GM23338 (cell line): ENCODE measurements around the gene ARL2. TPM values are rescaled to one million over a fixed set of nuclear protein-coding genes. Genes with fewer than 3 reads are reported as not detected.

Experiments used
- ATAC-seq: fragments of 200-7000 bp; cut with Tn5 transposase; 3 replicates; pipeline ENCODE4 v1.9.1; 2020
- DNase-seq: peaks from one replicate; pipeline ENCODE4 v3.0.0-alpha.2; 2015; ENCODE audit warnings: low spot score
- H2AFZ ChIP-seq: fragments of 200-600 bp; sonication (generic); 2 replicates; pipeline ENCODE4 v1.8.0; 2016; ENCODE audit warnings: antibody characterized with exemption, mild to moderate bottlenecking, moderate library complexity
- H3F3A ChIP-seq: fragments of 200-600 bp; sonication (generic); replicated peaks from 2 replicates; pipeline ENCODE4 v1.8.0; 2017; ENCODE audit warnings: antibody characterized with exemption, mixed run types, low read depth
- H3K27ac ChIP-seq: fragments of 200-600 bp; sonication (generic); 2 replicates; pipeline ENCODE4 v1.6.1; 2016; ENCODE audit warnings: low read depth
- H3K27me3 ChIP-seq: fragments of 200-600 bp; sonication (generic); 2 replicates; pipeline ENCODE4 v1.8.0; 2016; ENCODE audit warnings: mild to moderate bottlenecking, mixed run types, moderate library complexity; ENCODE audit not compliant: insufficient read depth
- H3K36me3 ChIP-seq: fragments of 200-600 bp; sonication (generic); 2 replicates; pipeline ENCODE4 v1.8.0; 2016; ENCODE audit warnings: mild to moderate bottlenecking; ENCODE audit not compliant: insufficient read depth
- H3K4me1 ChIP-seq: fragments of 200-600 bp; sonication (generic); 2 replicates; pipeline ENCODE4 v1.8.0; 2016; ENCODE audit warnings: mild to moderate bottlenecking, moderate library complexity; ENCODE audit not compliant: insufficient read depth
- H3K4me2 ChIP-seq: fragments of 200-600 bp; sonication (generic); 2 replicates; pipeline ENCODE4 v1.7.1; 2017; ENCODE audit warnings: mixed run types
- H3K4me3 ChIP-seq: fragments of 200-600 bp; sonication (generic); 2 replicates; pipeline ENCODE4 v1.6.1; 2016; ENCODE audit warnings: mixed run types
- H3K79me2 ChIP-seq: fragments of 200-600 bp; sonication (generic); replicated peaks from 2 replicates; pipeline ENCODE4 v1.8.0; 2017; ENCODE audit warnings: mild to moderate bottlenecking; ENCODE audit not compliant: insufficient read depth
- H3K9me2 ChIP-seq: fragments of 200-600 bp; sonication (generic); 2 replicates; pipeline ENCODE4 v1.8.0; 2017; ENCODE audit not compliant: insufficient read depth
- H4K20me1 ChIP-seq: fragments of 200-600 bp; sonication (generic); replicated peaks from 2 replicates; pipeline ENCODE4 v1.8.0; 2017; ENCODE audit warnings: mild to moderate bottlenecking; ENCODE audit not compliant: insufficient read depth
- H3K27ac Mint-ChIP-seq: 2 replicates; pipeline ENCODE4 v1.8.0; 2020; ENCODE audit warnings: inconsistent platforms, mild to moderate bottlenecking, moderate library complexity, mixed read lengths
- H3K27me3 Mint-ChIP-seq: 3 replicates; pipeline ENCODE4 v1.8.0; 2022; ENCODE audit warnings: low read depth, mild to moderate bottlenecking, moderate library complexity, mixed read lengths, inconsistent platforms; ENCODE audit not compliant: insufficient read depth, poor library complexity
- H3K36me3 Mint-ChIP-seq: 3 replicates; pipeline ENCODE4 v1.8.0; 2021; ENCODE audit warnings: low read depth, mild to moderate bottlenecking, inconsistent platforms, moderate library complexity, mixed read lengths
- H3K4me1 Mint-ChIP-seq: 3 replicates; pipeline ENCODE4 v1.8.0; 2020; ENCODE audit warnings: mild to moderate bottlenecking, inconsistent platforms, mixed read lengths
- H3K4me3 Mint-ChIP-seq: 3 replicates; pipeline ENCODE4 v1.8.0; 2021; ENCODE audit warnings: moderate library complexity, mild to moderate bottlenecking, inconsistent platforms, mixed read lengths
- H3K9me3 Mint-ChIP-seq: 3 replicates; pipeline ENCODE4 v1.8.0; 2020; ENCODE audit warnings: moderate library complexity, mild to moderate bottlenecking, inconsistent platforms, mixed read lengths
- CREB1 ChIP-seq: fragments of 250-450 bp; sonication (Bioruptor Pico); IDR thresholded peaks from 2 replicates; pipeline ENCODE4 v1.5.0; 2020; ENCODE audit warnings: low read depth, mild to moderate bottlenecking, moderate library complexity
- CTCF ChIP-seq, 2 experiments: fragments of 200-600 bp in 1 of 2; sonication (generic) in 1 of 2; conservative IDR thresholded peaks; 2 replicates each; pipeline versions ENCODE4 v1.5.1 to v1.6.1; 2016 to 2017; ENCODE audit warnings: antibody characterized with exemption in 2 of 2, low read depth in 2 of 2, mild to moderate bottlenecking in 2 of 2, moderate library complexity in 1 of 2
- EZH2 ChIP-seq: fragments of 200-600 bp; sonication (generic); IDR thresholded peaks from one replicate; pipeline ENCODE4 v1.8.0; 2017; ENCODE audit warnings: antibody characterized with exemption, mild to moderate bottlenecking, low read depth; ENCODE audit not compliant: unreplicated experiment
- EZH2phosphoT487 ChIP-seq: fragments of 200-600 bp; sonication (generic); IDR thresholded peaks from one replicate; pipeline ENCODE4 v1.8.1; 2018; ENCODE audit warnings: antibody characterized with exemption; ENCODE audit not compliant: unreplicated experiment
- JUNB ChIP-seq: IDR thresholded peaks from one replicate; pipeline ENCODE4 v1.6.1; 2016; ENCODE audit warnings: antibody characterized with exemption; ENCODE audit not compliant: unreplicated experiment
- POLR2AphosphoS5 ChIP-seq: IDR thresholded peaks from 2 replicates; pipeline ENCODE4 v1.6.1; 2016; ENCODE audit warnings: antibody characterized with exemption, low read depth
- REST ChIP-seq: IDR thresholded peaks from one replicate; pipeline ENCODE4 v1.6.1; 2018; ENCODE audit warnings: antibody characterized with exemption; ENCODE audit not compliant: unreplicated experiment
- STAT1 ChIP-seq: IDR thresholded peaks from one replicate; pipeline ENCODE4 v1.6.1; 2016; ENCODE audit warnings: antibody characterized with exemption; ENCODE audit not compliant: unreplicated experiment
- ZNF114 ChIP-seq: fragments of 250-450 bp; sonication (Bioruptor Pico); IDR thresholded peaks from 2 replicates; pipeline ENCODE4 v1.5.0; 2020; ENCODE audit warnings: mild to moderate bottlenecking, moderate library complexity
- ZNF331 ChIP-seq: fragments of 250-450 bp; sonication (Bioruptor Pico); IDR thresholded peaks from 2 replicates; pipeline ENCODE4 v1.5.0; 2020; ENCODE audit warnings: low read depth, mild to moderate bottlenecking, moderate library complexity
- ZNF462 ChIP-seq: fragments of 250-450 bp; sonication (Bioruptor Pico); IDR thresholded peaks from 2 replicates; pipeline ENCODE4 v1.5.0; 2020; ENCODE audit warnings: mild to moderate bottlenecking, moderate library complexity
- polyA plus RNA-seq: library from polyadenylated mRNA; unstranded; fragments of >200 nt; fragmentation: Nextera tagmentation; extraction: Ambion mirVana; gene quantifications from 2 replicates; pipeline ENCODE4 v1.2.1, GENCODE V29; 2016
- total RNA-seq: library from RNA; depleted of rRNA; stranded (reverse); fragments of >200 nt; shearing (Covaris generic); gene quantifications from 2 replicates; pipeline ENCODE4 v1.2.3, GENCODE V29; 2014

Gene ARL2
- total and polyA plus RNA-seq, 2 experiments from 2014 or later = 193 to 236 TPM

GRCh38 chr11:64970731-64971151 lies 43.2 kb upstream of the ARL2 start:
- Mint-ChIP-seq H3K27me3 (peaks cover 10% of the 10 kb centered on the region), H3K4me3 (no peak overlapping the region), H3K9me3 (peaks cover 3% of the 10 kb centered on the region; the same call in 1 of the 3 replicates), H3K36me3 (no peaks in the 10 kb centered on the region), H3K27ac (no peak overlapping the region), H3K4me1 (no peaks in the 10 kb centered on the region)
- DNase-seq (no peak), ATAC-seq (no peak)
- H3F3A ChIP-seq = no peaks in the 10 kb centered on the region
- H3K36me3 ChIP-seq = no peaks in the 10 kb centered on the region
- H4K20me1 ChIP-seq = no peaks in the 10 kb centered on the region; the same call in 1 of the 2 replicates
- H3K4me2 ChIP-seq = no peak overlapping the region
- no peaks in the 10 kb centered on the region for H3K4me1 ChIP-seq
- H3K9me2 ChIP-seq = no peaks in the 10 kb centered on the region
- no peaks in the 10 kb centered on the region for H3K79me2 ChIP-seq
- no peak overlapping the region for H2AFZ ChIP-seq
- no peak overlapping the region for H3K27ac ChIP-seq
- H3K27me3 ChIP-seq = peaks cover 26% of the 10 kb centered on the region
- no peak overlapping the region for H3K4me3 ChIP-seq
- no peak for TF ChIP-seq CREB1 (CRISPR knock-in tag)
- no peak for TF ChIP-seq STAT1
- TF ChIP-seq ZNF114 (CRISPR knock-in tag) = no peak
- TF ChIP-seq ZNF462 (CRISPR knock-in tag) = no peak
- no peak for TF ChIP-seq ZNF331 (CRISPR knock-in tag)
- no peak for TF ChIP-seq POLR2AphosphoS5
- TF ChIP-seq EZH2 = no peak
- no peak for TF ChIP-seq CTCF (conservative IDR thresholded peaks at IDR 0.05; ENCODE audit: low read depth in 2 of 2)
- no peak for TF ChIP-seq EZH2phosphoT487
- TF ChIP-seq REST = no peak
- no peak for TF ChIP-seq JUNB
